Measurements from ENCODE around the gene MRPS21. TPM values are rescaled to one million over a fixed set of nuclear protein-coding genes. Genes with fewer than 3 reads are reported as not detected.
"Not testable (repeated sequence)": the region's sequence is repeated elsewhere in the genome, so short reads cannot be mapped to it uniquely, and the experiment has no call there.

Gene MRPS21
- total RNA-seq, 1 donor from 2014 or later = 69.4 TPM

DNA sequence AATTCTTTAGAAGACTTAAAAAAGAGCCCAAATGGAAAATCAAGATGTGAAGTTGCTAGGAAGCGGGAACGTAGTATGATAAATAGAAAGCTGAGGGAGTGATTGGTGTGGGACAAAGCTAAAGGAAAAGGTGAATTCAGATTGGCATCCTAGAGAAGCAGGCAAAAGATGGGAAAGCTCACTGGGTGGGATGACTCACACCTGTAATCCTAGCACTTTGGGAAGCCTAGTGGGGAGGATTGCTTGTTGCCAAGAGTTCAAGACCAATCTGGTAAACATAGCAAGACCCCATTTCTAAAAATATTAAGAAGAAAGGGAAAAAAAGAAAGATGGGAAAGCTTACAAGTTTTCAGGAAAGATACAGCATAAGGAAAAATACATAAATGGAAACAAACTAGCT, 1.8 kb downstream of the MRPS21 start:
- H3K4me3 Mint-ChIP-seq (ENCODE audit: low read depth) = peak overlapping the region; percentile 56
- no peaks in the 10 kb centered on the region for H3K9me3 Mint-ChIP-seq (ENCODE audit: low read depth)
- H3K4me1 Mint-ChIP-seq (ENCODE audit: low read depth) = peaks cover 13% of the 10 kb centered on the region
- no peaks in the 10 kb centered on the region for H3K27me3 Mint-ChIP-seq
- H3K27ac Mint-ChIP-seq = peak overlapping the region; percentile 2
- no peak for DNase-seq (ENCODE audit: low spot score, unreplicated experiment)
- H3K36me3 Mint-ChIP-seq (ENCODE audit: insufficient read depth) = peaks cover 10% of the 10 kb centered on the region
- TF ChIP-seq, protein P1, sequence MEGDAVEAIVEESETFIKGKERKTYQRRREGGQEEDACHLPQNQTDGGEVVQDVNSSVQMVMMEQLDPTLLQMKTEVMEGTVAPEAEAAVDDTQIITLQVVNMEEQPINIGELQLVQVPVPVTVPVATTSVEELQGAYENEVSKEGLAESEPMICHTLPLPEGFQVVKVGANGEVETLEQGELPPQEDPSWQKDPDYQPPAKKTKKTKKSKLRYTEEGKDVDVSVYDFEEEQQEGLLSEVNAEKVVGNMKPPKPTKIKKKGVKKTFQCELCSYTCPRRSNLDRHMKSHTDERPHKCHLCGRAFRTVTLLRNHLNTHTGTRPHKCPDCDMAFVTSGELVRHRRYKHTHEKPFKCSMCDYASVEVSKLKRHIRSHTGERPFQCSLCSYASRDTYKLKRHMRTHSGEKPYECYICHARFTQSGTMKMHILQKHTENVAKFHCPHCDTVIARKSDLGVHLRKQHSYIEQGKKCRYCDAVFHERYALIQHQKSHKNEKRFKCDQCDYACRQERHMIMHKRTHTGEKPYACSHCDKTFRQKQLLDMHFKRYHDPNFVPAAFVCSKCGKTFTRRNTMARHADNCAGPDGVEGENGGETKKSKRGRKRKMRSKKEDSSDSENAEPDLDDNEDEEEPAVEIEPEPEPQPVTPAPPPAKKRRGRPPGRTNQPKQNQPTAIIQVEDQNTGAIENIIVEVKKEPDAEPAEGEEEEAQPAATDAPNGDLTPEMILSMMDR (IDR thresholded peaks at IDR 0.05; ENCODE audit: unreplicated experiment) = no peak

DNA sequence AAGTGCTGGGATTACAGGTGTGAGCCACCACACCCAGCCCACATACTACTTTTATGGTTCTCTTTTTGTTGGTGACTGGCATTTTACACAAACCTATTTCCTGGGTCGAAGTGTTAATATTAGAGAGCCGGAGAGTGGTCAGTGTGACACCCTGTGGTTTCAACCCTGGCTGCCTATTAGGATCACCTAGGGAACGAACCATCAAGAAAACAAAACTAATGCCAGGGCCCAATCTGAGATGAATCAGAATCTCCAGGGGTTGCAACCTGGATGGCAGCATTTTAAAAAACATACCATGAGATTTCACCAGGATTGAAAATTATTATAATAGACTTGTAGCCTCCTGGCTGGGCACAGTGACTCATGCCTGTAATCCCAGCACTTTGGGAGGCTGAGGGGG, 6.1 kb downstream of the MRPS21 start:
- TF ChIP-seq, protein P1 (IDR thresholded peaks at IDR 0.05; ENCODE audit: unreplicated experiment) = no peak
- H3K27ac Mint-ChIP-seq = no peak overlapping the region
- peaks cover 5% of the 10 kb centered on the region for H3K4me1 Mint-ChIP-seq (ENCODE audit: low read depth)
- no peaks in the 10 kb centered on the region for H3K9me3 Mint-ChIP-seq (ENCODE audit: low read depth)
- DNase-seq (ENCODE audit: low spot score, unreplicated experiment) = no peak
- H3K36me3 Mint-ChIP-seq (ENCODE audit: insufficient read depth) = peaks cover 21% of the 10 kb centered on the region
- H3K27me3 Mint-ChIP-seq = no peaks in the 10 kb centered on the region
- no peak overlapping the region for H3K4me3 Mint-ChIP-seq (ENCODE audit: low read depth)

DNA sequence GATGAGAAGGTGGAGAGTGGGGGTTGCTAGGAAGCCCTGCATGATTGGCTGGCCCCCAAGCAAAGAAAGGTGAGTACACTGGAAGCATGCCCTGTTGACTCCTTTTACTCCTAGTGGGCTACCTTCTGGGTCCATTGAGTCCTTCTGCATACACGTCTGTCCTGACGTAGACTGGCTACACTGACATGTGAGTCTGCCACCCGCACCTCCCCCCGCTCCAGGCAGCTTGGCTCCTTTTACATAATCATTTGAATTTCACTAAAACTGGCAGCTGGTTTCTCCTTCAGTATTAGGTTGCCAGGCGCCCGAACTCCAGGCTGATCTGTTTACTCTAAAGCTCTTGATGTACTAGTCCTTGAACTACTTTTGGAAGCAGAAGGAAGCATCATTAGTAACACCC, 8.7 kb downstream of the MRPS21 start:
- TF ChIP-seq, protein P1 (IDR thresholded peaks at IDR 0.05; ENCODE audit: unreplicated experiment) = no peak
- no peak for DNase-seq (ENCODE audit: low spot score, unreplicated experiment)
- Mint-ChIP-seq H3K27ac (peak overlapping the region; percentile 53), H3K9me3 (ENCODE audit: low read depth) (no peaks in the 10 kb centered on the region), H3K4me1 (ENCODE audit: low read depth) (no peaks in the 10 kb centered on the region), H3K27me3 (no peaks in the 10 kb centered on the region), H3K36me3 (ENCODE audit: insufficient read depth) (peaks cover 15% of the 10 kb centered on the region), H3K4me3 (ENCODE audit: low read depth) (no peak overlapping the region)

DNA sequence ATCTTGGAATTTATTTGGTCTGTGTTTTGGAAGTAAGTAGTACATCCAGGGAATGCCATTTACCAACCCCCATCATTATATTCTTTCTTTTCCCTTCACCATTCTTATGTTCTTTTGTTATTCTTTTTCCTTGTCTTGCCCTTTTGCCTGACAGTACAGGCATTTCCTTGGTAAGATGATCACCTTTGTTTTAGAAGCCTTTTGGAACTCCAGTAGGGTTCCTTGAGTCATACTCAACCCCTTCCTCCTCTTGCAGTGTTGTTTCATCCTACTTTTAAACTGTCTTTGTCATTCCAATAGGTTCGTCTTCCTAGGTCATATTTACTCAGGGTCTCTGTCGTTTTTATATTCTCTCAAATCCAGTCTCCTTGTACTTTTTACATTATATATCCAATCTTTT, 9.2 kb downstream of the MRPS21 start:
- TF ChIP-seq, protein P1 (IDR thresholded peaks at IDR 0.05; ENCODE audit: unreplicated experiment) = no peak
- Mint-ChIP-seq H3K9me3 (ENCODE audit: low read depth) (no peaks in the 10 kb centered on the region), H3K4me3 (ENCODE audit: low read depth) (no peak overlapping the region), H3K36me3 (ENCODE audit: insufficient read depth) (peaks cover 15% of the 10 kb centered on the region), H3K27me3 (no peaks in the 10 kb centered on the region), H3K27ac (no peak overlapping the region), H3K4me1 (ENCODE audit: low read depth) (no peaks in the 10 kb centered on the region)
- no peak for DNase-seq (ENCODE audit: low spot score, unreplicated experiment)

DNA sequence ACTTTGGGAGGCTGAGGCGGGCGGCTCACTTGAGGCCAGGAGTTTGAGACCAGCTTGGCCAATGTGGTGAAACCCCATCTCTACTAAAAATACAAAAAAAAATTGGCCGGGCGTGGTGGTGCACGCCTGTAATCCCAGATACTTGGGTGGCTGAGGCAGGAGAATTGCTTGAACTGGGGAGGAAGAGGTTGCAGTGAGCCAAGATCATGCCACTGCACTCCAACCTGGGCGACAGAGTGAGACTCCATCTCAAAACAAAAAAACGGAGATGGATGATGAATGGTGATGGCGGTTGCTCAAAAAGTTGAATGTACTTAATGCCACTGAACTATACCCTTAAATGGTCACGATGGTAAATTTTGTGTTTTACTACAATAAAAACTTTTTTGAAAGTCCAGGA, 14.9 kb downstream of the MRPS21 start:
- not testable (repeated sequence) for H3K9me3 Mint-ChIP-seq (ENCODE audit: low read depth); H3K4me1 Mint-ChIP-seq (ENCODE audit: low read depth); H3K4me3 Mint-ChIP-seq (ENCODE audit: low read depth); DNase-seq (ENCODE audit: low spot score, unreplicated experiment); H3K27ac Mint-ChIP-seq; H3K27me3 Mint-ChIP-seq
- peaks cover 10% of the 10 kb centered on the region for H3K36me3 Mint-ChIP-seq (ENCODE audit: insufficient read depth)

DNA sequence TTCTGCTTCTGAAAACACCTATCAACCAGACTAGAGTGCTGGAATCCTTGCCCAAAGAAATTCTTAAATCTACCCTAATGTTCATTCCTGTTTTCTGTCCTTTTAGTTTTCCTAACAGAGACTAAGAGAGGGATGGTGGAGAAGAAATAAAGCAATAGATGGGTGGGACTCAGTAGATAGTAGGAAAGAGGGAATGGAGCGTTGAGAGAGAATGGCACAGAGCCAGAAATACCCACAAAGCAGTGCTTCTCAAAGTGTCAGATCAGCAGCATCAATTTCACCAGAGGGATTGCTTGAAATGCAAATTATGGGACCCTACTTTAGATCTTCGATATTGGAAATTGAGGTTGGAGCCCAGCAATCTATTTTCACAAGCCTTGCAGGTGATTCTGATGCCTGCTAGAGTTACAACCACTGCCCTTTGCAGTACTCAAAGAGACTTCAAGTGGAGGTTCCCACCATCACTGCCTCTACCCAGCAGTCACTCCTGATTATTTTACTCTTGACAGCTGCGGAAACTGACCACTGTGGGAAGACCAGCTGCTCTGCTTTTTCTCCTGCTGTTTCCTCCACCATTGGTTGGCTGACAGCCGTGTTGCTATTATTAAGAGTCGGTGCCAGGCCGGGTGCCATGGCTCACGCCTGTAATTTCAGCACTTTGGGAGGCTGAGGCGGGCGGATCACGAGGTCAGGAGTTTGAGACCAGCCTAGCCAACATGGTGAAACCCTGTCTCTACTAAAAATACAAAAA, 16.3 kb downstream of the MRPS21 start:
- Mint-ChIP-seq H3K27me3 (peaks cover 6% of the 10 kb centered on the region), H3K36me3 (ENCODE audit: insufficient read depth) (peaks cover 10% of the 10 kb centered on the region), H3K27ac (no peak overlapping the region), H3K9me3 (ENCODE audit: low read depth) (no peaks in the 10 kb centered on the region), H3K4me3 (ENCODE audit: low read depth) (no peak overlapping the region), H3K4me1 (ENCODE audit: low read depth) (no peaks in the 10 kb centered on the region)
- DNase-seq (ENCODE audit: low spot score, unreplicated experiment) = no peak
- TF ChIP-seq, protein P1 (IDR thresholded peaks at IDR 0.05; ENCODE audit: unreplicated experiment) = no peak
